GM12878 (cell line): Measurements from ENCODE around the gene OSBPL2. TPM values are rescaled to one million over a fixed set of nuclear protein-coding genes. Genes with fewer than 3 reads are reported as not detected.
A peak's percentile ranks its signal among the peaks of the same experiment; 100 is the strongest.

Source experiments
- ATAC-seq: fragments of 200-7000 bp; cut with Tn5 transposase; 3 replicates; pipeline ENCODE4 v1.9.1; 2020; ENCODE audit warnings: mild to moderate bottlenecking, moderate library complexity
- BruUV-seq: library from RNA; stranded (reverse); fragments of 400-500 nt; replicated peaks from 2 replicates; lab custom pipeline; 2021; lab: Mats Ljungman, UMichigan
- CTCF ChIA-PET: fragments of 300-600 bp; sonication (Branson Sonifier 250); formaldehyde crosslinking; extraction: SDS; loops from one replicate; lab custom pipeline; 2021; ENCODE audit warnings: inconsistent platforms; lab: Yijun Ruan, JAX
- POLR2A ChIA-PET: fragments of 350-600 bp; formaldehyde crosslinking; extraction: SDS; loops from one replicate; lab custom pipeline; 2021; ENCODE audit warnings: inconsistent platforms; lab: Charles Lee
- RAD21 ChIA-PET: fragments of 300-600 bp; sonication (Branson Sonifier 250); formaldehyde crosslinking; loops from one replicate; lab custom pipeline; 2023; ENCODE audit warnings: antibody characterized with exemption; ENCODE audit not compliant: unreplicated experiment; lab: Charles Lee
- SMC1A ChIA-PET: fragments of 300-600 bp; sonication (Branson Sonifier 250); formaldehyde crosslinking; loops from one replicate; lab custom pipeline; 2023; ENCODE audit not compliant: unreplicated experiment, uncharacterized antibody; lab: Charles Lee
- DNase-seq: peaks from one replicate; pipeline ENCODE4 v3.0.0-alpha.2; 2011; ENCODE audit warnings: low read depth, low spot score
- FAIRE-seq: peaks from 3 replicates; lab custom pipeline; 2011; peaks lifted over from hg19 to GRCh38; lab: Jason Lieb, UNC
- H2AFZ ChIP-seq: 2 replicates; pipeline ENCODE4 v1.6.0; 2011; ENCODE audit warnings: low read depth, low read length, control low read depth; ENCODE audit not compliant: control insufficient read depth
- H3K27ac ChIP-seq: 2 replicates; pipeline ENCODE4 v1.5.1; 2011; ENCODE audit warnings: control low read depth; ENCODE audit not compliant: control insufficient read depth, insufficient read depth
- H3K27me3 ChIP-seq, 2 experiments: replicated peaks in 1 of 2; 2 replicates each; pipeline versions ENCODE4 v1.6.0 to v1.6.1; 2011; ENCODE audit warnings: low read length in 1 of 2; ENCODE audit not compliant: control insufficient read depth in 2 of 2, insufficient read depth in 2 of 2
- H3K36me3 ChIP-seq, 2 experiments: 2 replicates each; pipeline ENCODE4 v1.5.1; 2011; ENCODE audit warnings: low read length in 1 of 2; ENCODE audit not compliant: control insufficient read depth in 2 of 2, insufficient read depth in 2 of 2
- H3K4me1 ChIP-seq: 2 replicates; pipeline ENCODE4 v1.6.1; 2011; ENCODE audit warnings: mild to moderate bottlenecking, low read length, moderate library complexity, mixed read lengths; ENCODE audit not compliant: control insufficient read depth, insufficient read depth
- H3K4me2 ChIP-seq: 2 replicates; pipeline ENCODE4 v1.6.0; 2011; ENCODE audit warnings: control low read depth; ENCODE audit not compliant: control insufficient read depth, insufficient read depth
- H3K4me3 ChIP-seq: fragments of 200-600 bp; sonication (generic); 2 replicates; pipeline ENCODE4 v1.5.1; 2016
- H3K79me2 ChIP-seq: 2 replicates; pipeline ENCODE4 v1.6.0; 2011; ENCODE audit warnings: low read length; ENCODE audit not compliant: control insufficient read depth, insufficient read depth
- H3K9ac ChIP-seq: 2 replicates; pipeline ENCODE4 v1.8.0; 2011; ENCODE audit warnings: low read length, control low read depth, mixed read lengths; ENCODE audit not compliant: control insufficient read depth, insufficient read depth
- H3K9me3 ChIP-seq: replicated peaks from 3 replicates; pipeline ENCODE4 v1.5.1; 2011; ENCODE audit warnings: mild to moderate bottlenecking, low read length; ENCODE audit not compliant: control insufficient read depth, insufficient read depth
- H4K20me1 ChIP-seq: 2 replicates; pipeline ENCODE4 v1.6.0; 2011; ENCODE audit not compliant: control insufficient read depth, insufficient read depth
- ATF2 ChIP-seq: IDR thresholded peaks from 2 replicates; pipeline ENCODE4 v1.6.1; 2012; ENCODE audit warnings: low read length, inconsistent platforms
- ATF7 ChIP-seq: fragments of 450-650 bp; IDR thresholded peaks from 2 replicates; pipeline ENCODE4 v1.6.1; 2016; ENCODE audit warnings: low read depth, mild to moderate bottlenecking
- BHLHE40 ChIP-seq, 2 experiments: fragments of 450-650 bp in 1 of 2; IDR thresholded peaks; 2 replicates each; pipeline ENCODE4 v1.6.1; 2011 to 2017; ENCODE audit warnings: low read depth in 2 of 2, borderline replicate concordance in 1 of 2, improper control_type of control experiment in 1 of 2, low read length in 1 of 2, mild to moderate bottlenecking in 1 of 2
- JUNB ChIP-seq: IDR thresholded peaks from 2 replicates; pipeline ENCODE4 v1.6.1; 2016; ENCODE audit warnings: antibody characterized with exemption, mild to moderate bottlenecking
- MEF2A ChIP-seq: IDR thresholded peaks from 2 replicates; pipeline ENCODE4 v1.6.1; 2011; ENCODE audit warnings: low read depth, mild to moderate bottlenecking, low read length, moderate library complexity; ENCODE audit not compliant: insufficient read depth
- POLR2A ChIP-seq: IDR thresholded peaks from 2 replicates; pipeline ENCODE4 v1.6.1; 2011; ENCODE audit warnings: low read depth, mild to moderate bottlenecking, low read length
- POU2F2 ChIP-seq: IDR thresholded peaks from 3 replicates; pipeline ENCODE4 v1.6.1; 2011; ENCODE audit warnings: low read depth, mild to moderate bottlenecking, low read length, borderline replicate concordance
- RAD51 ChIP-seq: fragments of 450-650 bp; IDR thresholded peaks from 2 replicates; pipeline ENCODE4 v1.6.1; 2016; ENCODE audit warnings: moderate library complexity, mild to moderate bottlenecking, inconsistent platforms
- SPI1 ChIP-seq: IDR thresholded peaks from 2 replicates; pipeline ENCODE4 v1.6.1; 2011; ENCODE audit warnings: low read depth, mild to moderate bottlenecking, low read length, moderate library complexity, borderline replicate concordance; ENCODE audit not compliant: insufficient read depth
- STAT1 ChIP-seq: fragments of 450-650 bp; conservative IDR thresholded peaks from 2 replicates; pipeline ENCODE4 v1.6.1; 2014; ENCODE audit warnings: antibody characterized with exemption, mild to moderate bottlenecking
- YBX1 ChIP-seq: fragments of 450-650 bp; IDR thresholded peaks from 2 replicates; pipeline ENCODE4 v1.6.1; 2016; ENCODE audit warnings: antibody characterized with exemption
- WGBS: methylation state at CpG from one replicate; pipeline ENCODE4 v1.1.6; 2016; ENCODE audit warnings: low lambda C conversion rate; ENCODE audit not compliant: insufficient replicate concordance, insufficient coverage; ENCODE audit errors: missing lambda C conversion rate; 5-methylcytosine and 5-hydroxymethylcytosine counted together
- in situ Hi-C: fragments of 300-500 bp; cut with MboI; formaldehyde crosslinking; loops from 9 replicates; pipeline ENCODE4 v1.14.3; 2018; ENCODE audit warnings: mixed read lengths
- intact Hi-C: fragments of 100-400 bp; cut with micrococcal nuclease; formaldehyde crosslinking; loops from one replicate; pipeline ENCODE4 v1.14.2; 2022; ENCODE audit not compliant: unreplicated experiment
- polyA plus RNA-seq, 11 experiments: library from polyadenylated mRNA; depleted of rRNA in 4 of 11; unstranded in 6 of 11; stranded (reverse) in 5 of 11; fragments of >200 nt; fragmentation: Nextera tagmentation in 4 of 11; fragmentation: Illumina TruSeq in 1 of 11; extraction: Ambion mirVana in 4 of 11; extraction: Trizol in 1 of 11; gene quantifications; 1 replicate in 1 of 11; 2 replicates in 10 of 11; pipeline versions ENCODE4 v1.2.1 to v1.2.3, GENCODE V29; 2011 to 2016; ENCODE audit warnings: inconsistent platforms in 2 of 11, missing spikeins in 2 of 11, low read depth in 1 of 11
- total RNA-seq, 4 experiments: library from RNA; depleted of rRNA in 3 of 4; stranded (reverse); fragments of >200 nt in 3 of 4; fragmentation: Illumina TruSeq in 1 of 4; extraction: Trizol in 1 of 4; gene quantifications; 2 replicates each; pipeline versions ENCODE4 v1.2.1 to v1.2.3, GENCODE V29; 2013 to 2021
- TF ChIP-seq, protein P1 (sequence below): fragments of 450-650 bp; IDR thresholded peaks from 2 replicates; pipeline ENCODE4 v1.6.1; 2017; ENCODE audit warnings: low read depth, mild to moderate bottlenecking, moderate library complexity
- TF ChIP-seq, protein P2 (sequence below): fragments of 450-650 bp; IDR thresholded peaks from 2 replicates; pipeline ENCODE4 v1.6.1; 2016; ENCODE audit warnings: mild to moderate bottlenecking

Gene OSBPL2
- total and polyA plus RNA-seq, 10 of the 15 experiments (the other 5 are each of a cell fraction or from before 2014, with no cell fraction given), result 2.8 to 22.3 (median 14.7) TPM

GRCh38 chr20:62338294-62338620 is 99.9 kb downstream of the OSBPL2 start:
- Histone ChIP-seq H4K20me1 (no peaks in the 10 kb centered on the region), H3K27ac (peak overlapping the region; percentile 81)

GRCh38 chr20:62339647-62340062 is 101.3 kb downstream of the OSBPL2 start:
- 1% methylated on average over 14 of the region's 14 CpGs for WGBS
- CTCF ChIA-PET, result interaction anchor here (1.0 to 2.9 kb wide), 2 partner anchors 43 to 934 kb away, joined by 3 to 12 read pairs; no protein-coding TSS in a partner anchor
- peak; percentile 100 for FAIRE-seq
- TF ChIP-seq ATF2, result 0 out of 2 replicates have a peak, but pooled peaks have one; percentile 40
- TF ChIP-seq MEF2A, result no peak
- TF ChIP-seq SPI1, result peak; percentile 82; the same call in 1 of the 2 replicates
- TF ChIP-seq POU2F2, result no peak
- TF ChIP-seq, protein P1, sequence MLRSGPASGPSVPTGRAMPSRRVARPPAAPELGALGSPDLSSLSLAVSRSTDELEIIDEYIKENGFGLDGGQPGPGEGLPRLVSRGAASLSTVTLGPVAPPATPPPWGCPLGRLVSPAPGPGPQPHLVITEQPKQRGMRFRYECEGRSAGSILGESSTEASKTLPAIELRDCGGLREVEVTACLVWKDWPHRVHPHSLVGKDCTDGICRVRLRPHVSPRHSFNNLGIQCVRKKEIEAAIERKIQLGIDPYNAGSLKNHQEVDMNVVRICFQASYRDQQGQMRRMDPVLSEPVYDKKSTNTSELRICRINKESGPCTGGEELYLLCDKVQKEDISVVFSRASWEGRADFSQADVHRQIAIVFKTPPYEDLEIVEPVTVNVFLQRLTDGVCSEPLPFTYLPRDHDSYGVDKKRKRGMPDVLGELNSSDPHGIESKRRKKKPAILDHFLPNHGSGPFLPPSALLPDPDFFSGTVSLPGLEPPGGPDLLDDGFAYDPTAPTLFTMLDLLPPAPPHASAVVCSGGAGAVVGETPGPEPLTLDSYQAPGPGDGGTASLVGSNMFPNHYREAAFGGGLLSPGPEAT, result peak; percentile 48; the same call in 1 of the 2 replicates
- TF ChIP-seq, protein P2, sequence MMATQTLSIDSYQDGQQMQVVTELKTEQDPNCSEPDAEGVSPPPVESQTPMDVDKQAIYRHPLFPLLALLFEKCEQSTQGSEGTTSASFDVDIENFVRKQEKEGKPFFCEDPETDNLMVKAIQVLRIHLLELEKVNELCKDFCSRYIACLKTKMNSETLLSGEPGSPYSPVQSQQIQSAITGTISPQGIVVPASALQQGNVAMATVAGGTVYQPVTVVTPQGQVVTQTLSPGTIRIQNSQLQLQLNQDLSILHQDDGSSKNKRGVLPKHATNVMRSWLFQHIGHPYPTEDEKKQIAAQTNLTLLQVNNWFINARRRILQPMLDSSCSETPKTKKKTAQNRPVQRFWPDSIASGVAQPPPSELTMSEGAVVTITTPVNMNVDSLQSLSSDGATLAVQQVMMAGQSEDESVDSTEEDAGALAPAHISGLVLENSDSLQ, result peak; percentile 37; the same call in 1 of the 2 replicates
- TF ChIP-seq STAT1, result no peak
- no peak for TF ChIP-seq JUNB
- TF ChIP-seq RAD51, result no peak
- TF ChIP-seq ATF7, result peak; percentile 66; the same call in 1 of the 2 replicates

More at GRCh38 chr20:62338294-62338620, 99.9 kb downstream of the OSBPL2 start:
- Histone ChIP-seq H3K9me3 (peaks cover 3% of the 10 kb centered on the region), H3K4me2 (peak overlapping the region; percentile 82), H3K79me2 (no peaks in the 10 kb centered on the region), H3K27me3 (no peaks in the 10 kb centered on the region), H3K4me1 (peaks cover 37% of the 10 kb centered on the region), H3K4me3 (peak overlapping the region; percentile 23; the same call in 1 of the 2 replicates), H3K9ac (no peak overlapping the region), H2AFZ (no peak overlapping the region), H3K36me3 (no peaks in the 10 kb centered on the region)
- FAIRE-seq, result no peak
- SMC1A ChIA-PET, result no interaction called here
- no peak for DNase-seq
- POLR2A ChIA-PET, result interaction anchor here (0.6 kb wide), 1 partner anchor 340 kb away, joined by 3 read pairs; no protein-coding TSS in a partner anchor
- intact Hi-C loops (no loop called here), in situ Hi-C loops (no loop called here)
- ATAC-seq, result no peak
- RAD21 ChIA-PET, result no interaction called here
- CTCF ChIA-PET, result interaction anchor here (1.0 kb wide), 1 partner anchor 44 kb away, joined by 5 read pairs; no protein-coding TSS in a partner anchor
- BruUV-seq, result no TSS peak
- WGBS, result 66% methylated on average over 13 of the region's 16 CpGs
- 0 out of 2 replicates have a peak, but pooled peaks have one; percentile 0 for TF ChIP-seq POLR2A
- 0 out of 4 replicates have a peak, but pooled peaks of 1 of the 2 experiments have one; percentile 40 for TF ChIP-seq BHLHE40 (IDR thresholded peaks at IDR 0.05; ENCODE audit: borderline replicate concordance in 1 of 2, low read depth in 2 of 2, low read length in 1 of 2)
- TF ChIP-seq YBX1, result no peak

More at GRCh38 chr20:62339647-62340062, 101.3 kb downstream of the OSBPL2 start:
- BruUV-seq, result no TSS peak
- peaks cover 37% of the 10 kb centered on the region for H3K4me1 ChIP-seq
- H2AFZ ChIP-seq, result peak overlapping the region; percentile 50
- SMC1A ChIA-PET, result interaction anchor here (0.6 to 1.1 kb wide), 4 partner anchors 39 to 872 kb away, joined by 3 to 4 read pairs (median 3); no protein-coding TSS in a partner anchor
- no peaks in the 10 kb centered on the region for H3K79me2 ChIP-seq
- ATAC-seq (peak; percentile 90), DNase-seq (peak; percentile 89)
- peak overlapping the region; percentile 81 for H3K27ac ChIP-seq
- intact Hi-C loops, result loop anchor here (1.0 to 5.0 kb wide), 2 partner anchors 37 to 43 kb away; partner anchors contain the start of gene ADRM1
- H3K9me3 ChIP-seq, result peaks cover 3% of the 10 kb centered on the region
- H3K27me3 ChIP-seq, result no peaks in the 10 kb centered on the region
- POLR2A ChIA-PET, result interaction anchor here (0.6 to 0.7 kb wide), 2 partner anchors 376 to 454 kb away, joined by 3 to 5 read pairs; no protein-coding TSS in a partner anchor
- H4K20me1 ChIP-seq, result no peaks in the 10 kb centered on the region
- H3K4me3 ChIP-seq, result peak overlapping the region; percentile 68; the same call in 1 of the 2 replicates
- H3K36me3 ChIP-seq, result no peaks in the 10 kb centered on the region
- H3K9ac ChIP-seq, result peak overlapping the region; percentile 38; the same call in 1 of the 2 replicates
- H3K4me2 ChIP-seq, result peak overlapping the region; percentile 82
- in situ Hi-C loops, result no loop called here
- RAD21 ChIA-PET, result interaction anchor here (0.9 kb wide), 1 partner anchor 277 kb away, joined by 4 read pairs; no protein-coding TSS in a partner anchor
